B cell (primary cell): ENCODE data around the gene ARAP1. TPM values are rescaled to one million over a fixed set of nuclear protein-coding genes. Genes with fewer than 3 reads are reported as not detected.

Experiments
- ATAC-seq: fragments of 200-7000 bp; cut with Tn5 transposase; one replicate; pipeline ENCODE4 v1.10.0; 2021; ENCODE audit warnings: low read depth, mild to moderate bottlenecking, moderate number of reproducible peaks, moderate library complexity
- CTCF ChIA-PET: fragments of 350-600 bp; sonication (Branson Sonifier 250); formaldehyde crosslinking; loops from one replicate; lab custom pipeline; 2021; ENCODE audit warnings: antibody characterized with exemption, inconsistent platforms; lab: Charles Lee
- POLR2A ChIA-PET: fragments of 350-600 bp; sonication (Branson Sonifier 250); formaldehyde crosslinking; loops from one replicate; lab custom pipeline; 2021; ENCODE audit warnings: antibody characterized with exemption; lab: Charles Lee
- DNase-seq: peaks from one replicate; pipeline ENCODE4 v3.0.0; 2013
- H2AFZ ChIP-seq: 2 replicates; pipeline ENCODE4 v1.6.1; 2012; ENCODE audit warnings: mild to moderate bottlenecking, low read depth, low read length; ENCODE audit not compliant: insufficient read depth, poor library complexity, severe bottlenecking
- H3K27ac ChIP-seq, 2 donors: 1 replicate in 1 of 2; 2 replicates in 1 of 2; pipeline ENCODE4 v1.5.1; 2012 to 2013; ENCODE audit warnings: low read length in 2 of 2, mild to moderate bottlenecking in 2 of 2, moderate library complexity in 1 of 2
- H3K27me3 ChIP-seq, 4 experiments: fragments of 200-600 bp in 1 of 4; sonication (generic) in 1 of 4; replicated peaks in 1 of 4; 1 replicate in 2 of 4; 2 replicates in 2 of 4; pipeline versions ENCODE4 v1.6.1 to v1.7.0; 2013 to 2016; ENCODE audit warnings: low read length in 3 of 4, mild to moderate bottlenecking in 2 of 4, mixed read lengths in 1 of 4, moderate library complexity in 1 of 4; ENCODE audit not compliant: insufficient read depth in 4 of 4, control insufficient read depth in 3 of 4; ENCODE audit errors: control extremely low read depth in 1 of 4
- H3K36me3 ChIP-seq, 2 experiments: replicated peaks in 1 of 2; 1 replicate in 1 of 2; 2 replicates in 1 of 2; pipeline versions ENCODE4 v1.6.1 to v1.7.1; 2013; ENCODE audit warnings: low read length in 1 of 2; ENCODE audit not compliant: insufficient read depth in 2 of 2, control insufficient read depth in 1 of 2; ENCODE audit errors: control extremely low read depth in 1 of 2, extremely low read depth in 1 of 2
- H3K4me1 ChIP-seq, 2 donors: fragments of 200-600 bp in 1 of 2; sonication (generic) in 1 of 2; 1 replicate in 1 of 2; 2 replicates in 1 of 2; pipeline versions ENCODE4 v1.5.1 to v1.6.1; 2013 to 2017; ENCODE audit warnings: low read length in 2 of 2; ENCODE audit not compliant: control insufficient read depth in 2 of 2, insufficient read depth in 2 of 2
- H3K4me2 ChIP-seq: replicated peaks from 2 replicates; pipeline ENCODE3; 2012; ENCODE audit warnings: mild to moderate bottlenecking, low read depth, low read length; ENCODE audit not compliant: poor library complexity, severe bottlenecking
- H3K4me3 ChIP-seq, 5 experiments: fragments of 200-600 bp in 1 of 5; sonication (generic) in 1 of 5; 1 replicate in 3 of 5; 2 replicates in 2 of 5; pipeline versions ENCODE4 v1.5.1 to v1.7.0; 2011 to 2016; ENCODE audit warnings: low read length in 4 of 5, mild to moderate bottlenecking in 4 of 5, low read depth in 2 of 5, control low read depth in 1 of 5, moderate library complexity in 1 of 5; ENCODE audit not compliant: insufficient read depth in 1 of 5; ENCODE audit errors: control extremely low read depth in 1 of 5, extremely low read depth in 1 of 5
- H3K79me2 ChIP-seq: fragments of 200-600 bp; sonication (generic); one replicate; pipeline ENCODE4 v1.6.0; 2016; ENCODE audit warnings: low read length; ENCODE audit not compliant: control insufficient read depth, insufficient read depth
- H3K9ac ChIP-seq: fragments of 200-600 bp; sonication (generic); 2 replicates; pipeline ENCODE4 v1.6.1; 2017; ENCODE audit warnings: mild to moderate bottlenecking, low read length, moderate library complexity
- H3K9me3 ChIP-seq, 3 donors: one replicate each; pipeline versions ENCODE4 v1.6.1 to v1.7.1; 2013; ENCODE audit warnings: low read length in 2 of 3; ENCODE audit not compliant: control insufficient read depth in 2 of 3, insufficient read depth in 1 of 3; ENCODE audit errors: control extremely low read depth in 1 of 3
- H4K20me1 ChIP-seq: 2 replicates; pipeline ENCODE4 v1.6.0; 2012; ENCODE audit warnings: mild to moderate bottlenecking, low read length; ENCODE audit not compliant: insufficient read depth, control insufficient read depth, poor library complexity, severe bottlenecking
- H3K27ac Mint-ChIP-seq: one replicate; pipeline ENCODE4 v1.8.0; 2021; ENCODE audit warnings: mixed read lengths
- H3K27me3 Mint-ChIP-seq: one replicate; pipeline ENCODE4 v1.8.0; 2021; ENCODE audit warnings: mixed read lengths
- H3K4me1 Mint-ChIP-seq: one replicate; pipeline ENCODE4 v1.8.0; 2021; ENCODE audit warnings: mixed read lengths
- H3K4me3 Mint-ChIP-seq: one replicate; pipeline ENCODE4 v1.8.0; 2021; ENCODE audit warnings: mixed read lengths
- H3K9me3 Mint-ChIP-seq: one replicate; pipeline ENCODE4 v1.8.0; 2022; ENCODE audit warnings: mixed read lengths; ENCODE audit not compliant: insufficient read depth
- EZH2 ChIP-seq: IDR thresholded peaks from 2 replicates; pipeline ENCODE4 v1.6.1; 2012; ENCODE audit warnings: borderline replicate concordance, low read depth, mild to moderate bottlenecking, moderate library complexity, low read length; ENCODE audit not compliant: insufficient read depth, poor library complexity, severe bottlenecking
- WGBS: methylation state at CpG from one replicate; pipeline ENCODE4 v1.1.5; 2013; ENCODE audit warnings: missing lambda C conversion rate; ENCODE audit not compliant: insufficient coverage; 5-methylcytosine and 5-hydroxymethylcytosine counted together
- intact Hi-C: fragments of 100-400 bp; cut with micrococcal nuclease; formaldehyde crosslinking; loops from one replicate; pipeline ENCODE4 v1.10.0; 2022
- polyA minus RNA-seq: library from RNA; depleted of rRNA, polyadenylated mRNA; stranded (reverse); fragments of >200 nt; gene quantifications from 2 replicates; pipeline ENCODE4 v1.2.3, GENCODE V29; 2012
- polyA plus RNA-seq: library from polyadenylated mRNA; depleted of rRNA; stranded (reverse); fragments of >200 nt; gene quantifications from 2 replicates; pipeline ENCODE4 v1.2.3, GENCODE V29; 2012
- total RNA-seq, 2 donors: library from RNA; stranded (reverse); fragments of 120-200 nt in 1 of 2; gene quantifications; 1 replicate in 1 of 2; 2 replicates in 1 of 2; pipeline versions ENCODE4 v1.2.3 to v1.2.4, GENCODE V29; 2013 to 2022
- TF ChIP-seq, protein P1 (sequence below): fragments of 200-600 bp; IDR thresholded peaks from one replicate; pipeline ENCODE4 v1.8.0; 2022; ENCODE audit warnings: antibody characterized with exemption, mild to moderate bottlenecking

Gene ARAP1
- 233 and 242 TPM in 2 replicates for total RNA-seq
- 75.5 TPM for total RNA-seq (2013)
- 143 and 1,259 TPM in 2 replicates for polyA plus RNA-seq
- 165 and 239 TPM in 2 replicates for polyA minus RNA-seq

DNA sequence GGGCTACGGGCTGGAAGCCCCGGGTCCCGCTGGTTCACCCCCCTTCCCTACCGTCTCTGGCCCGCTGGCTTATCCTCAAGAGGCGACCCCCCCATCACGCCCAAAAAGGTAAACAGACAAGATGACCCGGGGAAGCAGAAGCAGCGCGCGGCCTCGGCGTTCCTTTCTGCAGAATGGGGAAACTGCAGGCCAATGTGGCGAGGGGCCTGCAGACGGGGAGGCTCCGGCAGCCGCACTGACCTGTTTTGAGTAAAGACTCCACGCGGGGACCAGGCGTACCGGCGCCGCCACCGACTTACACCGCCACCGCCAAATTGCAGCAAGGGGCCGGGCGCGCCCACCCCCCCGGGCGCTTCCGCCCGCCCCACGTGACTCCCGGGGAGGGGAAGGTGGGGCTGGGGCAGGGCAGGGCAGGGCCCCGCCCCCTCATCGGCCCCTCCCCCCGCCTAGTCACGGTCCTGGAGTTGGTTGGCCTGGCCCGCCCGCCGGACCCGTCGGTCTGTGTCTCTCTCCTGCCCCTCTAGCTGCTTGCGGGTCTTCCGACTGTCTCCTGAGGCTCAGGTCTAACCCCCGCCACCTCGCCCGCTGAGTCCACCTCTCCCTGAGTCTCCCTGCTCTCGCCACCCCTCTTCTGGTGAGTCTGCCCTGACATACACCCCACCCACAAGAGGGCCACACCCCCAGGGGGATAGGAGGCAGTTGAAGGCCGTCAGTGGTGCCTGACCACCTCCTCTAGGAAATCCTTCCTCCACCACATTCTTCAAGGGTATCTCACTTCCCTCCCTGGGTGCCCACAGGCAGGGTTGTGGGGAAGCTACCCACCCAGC is at the start of gene ARAP1:
TSS of gene ARAP1 (minus strand) at position 321 of the 827 bp plus-strand sequence. CDS start 25,280 bp downstream, outside the sequence.
- peak within 1 kb of the TSS; percentile 96 for H3K27ac Mint-ChIP-seq
- CTCF ChIA-PET = interaction anchor here (0.7 to 1.6 kb wide), 5 partner anchors 20 to 68 kb away, joined by 3 to 11 read pairs (median 4); partner anchors contain the start of gene ATG16L2

More for the DNA sequence above, at the start of gene ARAP1:
- Histone ChIP-seq H3K4me3 (peak within 1 kb of the TSS; percentile 63 to 93 (median 82)), H3K4me2 (peak within 1 kb of the TSS; percentile 96), H3K27ac (peak within 1 kb of the TSS; percentile 65 to 79), H3K9ac (peak within 1 kb of the TSS; percentile 84), H3K27me3 (no peaks in the 10 kb centered on the region), H3K4me1 (peaks cover 42 to 53% of the 10 kb centered on the region in 2 donors), H2AFZ (peak within 1 kb of the TSS; percentile 72), H3K79me2 (peaks cover 58% of the 10 kb centered on the region), H4K20me1 (peaks cover 38% of the 10 kb centered on the region), H3K36me3 (peaks cover 0 to 6% of the 10 kb centered on the region in 2 experiments), H3K9me3 (no peaks in the 10 kb centered on the region)
- TF ChIP-seq, protein P1, sequence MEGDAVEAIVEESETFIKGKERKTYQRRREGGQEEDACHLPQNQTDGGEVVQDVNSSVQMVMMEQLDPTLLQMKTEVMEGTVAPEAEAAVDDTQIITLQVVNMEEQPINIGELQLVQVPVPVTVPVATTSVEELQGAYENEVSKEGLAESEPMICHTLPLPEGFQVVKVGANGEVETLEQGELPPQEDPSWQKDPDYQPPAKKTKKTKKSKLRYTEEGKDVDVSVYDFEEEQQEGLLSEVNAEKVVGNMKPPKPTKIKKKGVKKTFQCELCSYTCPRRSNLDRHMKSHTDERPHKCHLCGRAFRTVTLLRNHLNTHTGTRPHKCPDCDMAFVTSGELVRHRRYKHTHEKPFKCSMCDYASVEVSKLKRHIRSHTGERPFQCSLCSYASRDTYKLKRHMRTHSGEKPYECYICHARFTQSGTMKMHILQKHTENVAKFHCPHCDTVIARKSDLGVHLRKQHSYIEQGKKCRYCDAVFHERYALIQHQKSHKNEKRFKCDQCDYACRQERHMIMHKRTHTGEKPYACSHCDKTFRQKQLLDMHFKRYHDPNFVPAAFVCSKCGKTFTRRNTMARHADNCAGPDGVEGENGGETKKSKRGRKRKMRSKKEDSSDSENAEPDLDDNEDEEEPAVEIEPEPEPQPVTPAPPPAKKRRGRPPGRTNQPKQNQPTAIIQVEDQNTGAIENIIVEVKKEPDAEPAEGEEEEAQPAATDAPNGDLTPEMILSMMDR = peak; percentile 12
- no peak for TF ChIP-seq EZH2
- DNase-seq (peak; percentile 87), ATAC-seq (peak; percentile 91)
- Mint-ChIP-seq H3K27me3 (no peaks in the 10 kb centered on the region), H3K4me3 (peak within 1 kb of the TSS; percentile 99), H3K4me1 (peaks cover 45% of the 10 kb centered on the region), H3K9me3 (no peaks in the 10 kb centered on the region)
- WGBS = under 1% methylated on average over 49 of the region's 51 CpGs
- intact Hi-C loops = loop anchor here (1.0 to 5.0 kb wide), 5 partner anchors 14 to 530 kb away; partner anchors contain the start of gene INPPL1
- POLR2A ChIA-PET = interaction anchor here (0.6 to 0.8 kb wide), 4 partner anchors 12 to 391 kb away, joined by 4 to 7 read pairs (median 6); no protein-coding TSS in a partner anchor
